Activated gamma-delta T cell treated with Interleukin-2 at 50 U/mL for 16 hours (primary cell): ENCODE measurements around the gene TRAF2.
"Not testable (repeated sequence)": the region's sequence is repeated elsewhere in the genome, so short reads cannot be mapped to it uniquely, and the experiment has no call there.

Experiments used
- DNase-seq: peaks from one replicate; pipeline ENCODE4 v3.0.0-alpha.2; 2020

The TRAF2 gene

GRCh38 chr9:136858844-136859757 is 27.2 kb upstream of the TRAF2 start:
- no peak for DNase-seq

- no peak for DNase-seq
Measured at GRCh38 chr9:136860529-136860928, 25.8 kb upstream of the TRAF2 start.

- DNase-seq = no peak
Measured at GRCh38 chr9:136860933-136861873, 25.1 kb upstream of the TRAF2 start.

GRCh38 chr9:136861874-136862457 is 24.4 kb upstream of the TRAF2 start:
- DNase-seq = no peak

- DNase-seq = no peak
Measured at GRCh38 chr9:136862849-136863622, 23.3 kb upstream of the TRAF2 start.

GRCh38 chr9:136863623-136864273 is 22.6 kb upstream of the TRAF2 start:
- DNase-seq = no peak

- peak; percentile 3 for DNase-seq
Measured at GRCh38 chr9:136865041-136865767, 21.1 kb upstream of the TRAF2 start.

- DNase-seq = no peak
Measured at GRCh38 chr9:136865768-136866103, 20.6 kb upstream of the TRAF2 start.

GRCh38 chr9:136866898-136867421 is 19.4 kb upstream of the TRAF2 start:
- not testable (repeated sequence) for DNase-seq

- no peak for DNase-seq
Measured at GRCh38 chr9:136867480-136867879, 18.8 kb upstream of the TRAF2 start.

- DNase-seq = no peak
Measured at GRCh38 chr9:136867917-136868316, 18.4 kb upstream of the TRAF2 start.

GRCh38 chr9:136868644-136869043 is 17.7 kb upstream of the TRAF2 start:
- DNase-seq = no peak

GRCh38 chr9:136869611-136870010 is 16.7 kb upstream of the TRAF2 start:
- not testable (repeated sequence) for DNase-seq

GRCh38 chr9:136875155-136875554 is 11.2 kb upstream of the TRAF2 start:
- DNase-seq = no peak

- DNase-seq = no peak
Measured at GRCh38 chr9:136876476-136876875, 9.8 kb upstream of the TRAF2 start.

- DNase-seq = no peak
Measured at GRCh38 chr9:136880651-136881050, 5.7 kb upstream of the TRAF2 start.

GRCh38 chr9:136881691-136882108 is 4.6 kb upstream of the TRAF2 start:
- no peak for DNase-seq

GRCh38 chr9:136882109-136882946 is 4.0 kb upstream of the TRAF2 start:
- peak; percentile 76 for DNase-seq

- DNase-seq = not testable (repeated sequence)
Measured at GRCh38 chr9:136882947-136883283, 3.4 kb upstream of the TRAF2 start.

GRCh38 chr9:136883670-136884069 is 2.6 kb upstream of the TRAF2 start:
- DNase-seq = not testable (repeated sequence)
